Measurements from ENCODE around the gene CALN1.
A peak's percentile ranks its signal among the peaks of the same experiment; 100 is the strongest.
"Not testable (repeated sequence)": the region's sequence is repeated elsewhere in the genome, so short reads cannot be mapped to it uniquely, and the experiment has no call there.

Gene CALN1

DNA sequence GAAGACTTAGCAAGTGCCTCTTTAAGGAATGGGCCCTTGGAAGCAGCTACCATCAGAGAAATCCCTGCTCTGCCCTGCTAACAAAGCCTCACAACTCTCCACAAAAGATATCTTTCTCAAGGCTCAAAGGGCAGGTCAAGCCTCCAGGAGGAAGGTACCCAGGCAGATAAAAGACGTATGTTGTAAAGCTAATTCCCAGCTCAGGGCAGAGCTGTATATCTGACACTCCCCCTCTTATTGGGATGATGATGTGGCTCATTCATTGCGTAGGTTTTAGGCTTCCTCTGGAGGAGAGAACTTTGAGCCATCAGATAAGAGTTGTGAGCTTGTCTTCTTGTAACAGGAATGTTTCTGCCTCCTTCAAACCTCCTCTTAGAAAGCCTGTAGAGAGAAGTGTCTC, 145.4 kb downstream of the CALN1 start:
- DNase-seq (ENCODE audit: low spot score), result no peak

DNA sequence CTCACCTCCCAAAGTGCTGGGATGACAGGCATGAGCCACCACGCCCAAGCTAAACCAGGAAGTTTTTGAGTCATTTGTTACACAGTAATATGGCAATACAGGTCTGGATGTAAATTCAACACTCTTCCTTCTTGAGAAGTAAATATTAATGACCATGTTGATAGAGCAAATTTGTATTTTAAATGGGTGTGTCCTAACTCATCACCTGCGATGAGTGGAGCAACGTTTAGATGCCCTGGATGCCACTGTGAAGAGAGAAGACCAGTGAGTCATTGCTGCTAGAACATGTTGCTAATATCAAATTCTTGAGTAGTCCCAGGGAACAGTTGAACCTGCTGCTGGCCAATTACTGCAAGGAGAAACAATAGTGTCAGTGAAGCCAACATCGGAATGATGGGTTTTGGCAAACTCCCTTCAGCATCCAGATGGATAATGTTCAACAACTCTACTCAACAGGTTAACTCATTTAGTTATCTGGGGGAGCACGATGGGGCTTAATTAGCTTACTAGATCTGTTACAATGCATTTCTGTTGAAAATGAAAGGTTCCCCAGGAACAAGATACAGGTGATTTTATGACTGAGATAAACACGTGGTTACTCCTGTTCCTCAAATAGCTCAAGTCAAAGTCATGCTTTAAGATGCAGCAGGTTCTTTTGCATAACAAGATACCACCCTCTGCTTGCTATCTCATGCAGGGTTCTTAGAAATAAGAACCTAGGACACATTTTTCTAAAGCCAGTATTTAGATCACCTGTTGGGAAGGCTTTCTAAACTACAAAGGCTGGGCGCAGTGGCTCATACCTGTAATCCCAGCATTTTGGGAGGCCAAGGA, 146.8 kb downstream of the CALN1 start:
- no peak for DNase-seq (ENCODE audit: low spot score)

DNA sequence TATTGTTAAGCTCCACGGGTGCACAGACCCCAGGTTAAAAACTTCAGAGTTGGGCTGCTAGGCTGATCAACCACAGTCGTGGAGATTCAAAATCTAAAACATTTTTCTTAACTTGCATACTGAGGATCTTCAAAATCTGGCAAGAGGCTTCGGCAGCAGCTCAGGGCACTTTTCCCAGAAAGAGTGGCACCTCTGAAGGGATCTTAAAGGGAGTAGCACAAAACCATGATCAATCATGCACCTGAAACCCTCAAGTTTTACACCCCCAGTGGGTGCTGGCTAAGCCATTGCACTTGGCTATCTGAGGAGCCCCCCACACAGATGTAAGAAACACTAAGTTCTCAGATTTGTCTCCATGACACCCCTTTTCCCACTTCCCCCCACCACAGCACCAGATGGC, 151.7 kb downstream of the CALN1 start:
- DNase-seq (ENCODE audit: low spot score), result no peak

DNA sequence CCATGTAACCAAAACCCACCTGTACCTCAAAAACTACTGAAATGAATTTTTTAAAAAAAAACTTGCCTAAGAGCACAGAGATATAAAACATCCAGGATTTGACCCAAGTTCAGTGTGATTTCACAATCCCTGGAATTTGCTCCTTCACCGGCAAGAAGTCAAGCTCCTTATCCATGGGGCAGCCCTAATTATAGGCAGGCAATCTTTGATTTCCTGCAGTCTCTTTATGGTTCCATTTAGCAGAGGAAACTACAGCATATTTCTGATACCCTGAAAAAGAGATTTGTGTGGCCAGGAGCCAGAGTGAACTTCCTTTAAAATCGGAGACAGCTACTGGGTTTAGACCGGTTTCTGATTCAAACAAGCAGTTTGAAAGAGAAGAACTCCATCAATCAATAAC, 154.1 kb downstream of the CALN1 start:
- DNase-seq (ENCODE audit: low spot score), result no peak

DNA sequence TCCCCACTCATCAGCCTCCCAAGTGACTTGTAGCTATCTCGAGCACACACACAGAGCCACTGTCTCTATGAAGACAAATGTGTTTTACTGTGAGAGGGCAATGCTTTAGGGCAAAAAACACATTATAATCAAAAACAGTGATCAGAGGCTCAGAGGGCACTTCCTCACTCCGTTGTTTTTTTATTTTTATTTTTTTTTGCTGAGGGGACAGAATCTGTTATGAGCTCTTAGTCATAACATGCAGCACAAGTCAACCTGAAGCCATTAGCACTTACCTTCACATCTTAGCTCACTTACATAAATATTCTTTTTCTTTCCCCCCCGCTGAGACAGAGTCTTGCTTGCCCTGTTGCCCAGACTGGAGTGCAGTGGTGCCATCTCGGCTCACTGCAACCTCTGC, 157.7 kb downstream of the CALN1 start:
- no peak for DNase-seq (ENCODE audit: low spot score)

DNA sequence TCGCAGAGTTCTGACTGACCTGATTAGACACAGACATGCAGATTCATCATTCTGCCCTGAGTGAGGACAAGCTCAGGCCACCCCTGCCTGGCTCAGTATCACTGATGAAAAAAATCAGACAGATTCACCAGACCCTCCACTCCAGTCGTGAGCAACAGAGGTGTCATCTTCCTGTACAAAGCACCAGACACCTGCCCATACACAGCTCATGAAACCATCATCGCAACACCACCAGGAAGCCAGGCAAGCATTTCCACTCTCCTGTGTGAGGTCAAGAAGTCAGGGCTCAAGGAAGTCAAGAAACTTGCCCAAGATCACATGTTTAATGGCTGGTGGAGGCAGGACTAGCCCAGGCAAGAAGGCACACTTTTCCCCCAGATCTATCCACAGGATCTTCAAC, 163.0 kb downstream of the CALN1 start:
- no peak for DNase-seq (ENCODE audit: low spot score)

DNA sequence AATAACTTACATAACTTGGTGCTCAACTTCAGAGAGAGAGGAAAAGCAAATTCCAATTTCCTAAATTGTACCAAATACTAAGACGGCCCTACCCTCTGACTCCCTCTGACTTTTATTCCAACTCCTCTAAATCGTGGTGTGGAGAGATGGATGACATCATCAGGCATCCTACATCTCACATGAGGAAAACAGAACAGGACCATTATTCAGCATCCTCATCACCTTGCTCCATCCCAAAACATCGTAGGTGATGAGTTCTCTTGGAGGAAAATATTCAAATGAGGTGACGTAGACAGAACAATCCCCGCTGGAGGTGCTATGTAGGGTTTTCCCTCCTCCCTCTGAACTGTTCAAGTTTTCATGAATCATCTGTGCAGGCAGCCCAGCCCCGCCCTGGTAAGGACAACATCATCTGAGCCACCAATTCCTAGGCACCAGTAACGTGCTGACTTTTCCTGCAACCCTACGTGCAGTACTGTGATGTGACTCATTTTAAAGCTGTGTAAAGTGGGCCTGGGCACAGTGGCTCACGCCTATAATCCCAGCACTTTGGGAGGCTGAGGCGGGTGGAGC, 167.2 kb downstream of the CALN1 start:
- no peak for DNase-seq (ENCODE audit: low spot score)

DNA sequence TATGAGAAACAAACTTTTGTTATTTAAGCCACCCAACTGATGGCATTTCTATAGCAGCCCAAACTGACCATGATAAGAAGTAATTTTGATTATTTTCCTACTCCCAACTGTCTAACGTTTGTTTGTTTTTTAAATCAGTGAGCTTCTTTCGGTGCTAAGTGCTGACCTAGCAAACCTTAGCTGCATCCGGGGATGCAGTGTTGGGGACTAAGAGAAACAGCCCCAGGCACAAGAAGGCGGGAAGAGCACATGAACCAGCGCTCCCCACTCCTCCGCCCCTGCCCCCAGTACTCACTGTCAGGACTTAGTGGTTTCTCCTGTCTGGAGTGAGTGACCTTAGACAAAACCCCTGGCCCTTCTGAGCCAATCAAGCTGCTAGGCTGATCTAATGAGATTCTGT, 168.8 kb downstream of the CALN1 start:
- DNase-seq (ENCODE audit: low spot score), result no peak

DNA sequence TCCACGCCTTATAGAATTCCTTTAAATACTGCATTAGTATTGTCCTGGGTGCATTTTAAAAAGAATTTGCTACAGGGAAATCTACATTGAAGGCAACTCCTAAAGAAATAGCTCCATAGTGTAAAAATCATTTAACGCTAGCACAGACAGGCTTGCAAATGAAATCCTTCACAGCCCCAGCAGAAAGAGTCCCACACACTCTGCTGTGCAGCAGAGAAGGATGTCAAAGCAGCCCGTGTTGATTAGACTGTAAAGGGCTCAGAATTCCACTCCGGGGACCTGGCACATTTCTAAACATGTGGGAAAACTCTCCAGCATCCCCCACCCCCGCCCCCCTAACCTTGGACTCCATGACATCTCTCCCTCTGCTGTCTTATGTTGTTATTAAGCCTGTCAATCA, 176.8 kb downstream of the CALN1 start:
- no peak for DNase-seq (ENCODE audit: low spot score)

DNA sequence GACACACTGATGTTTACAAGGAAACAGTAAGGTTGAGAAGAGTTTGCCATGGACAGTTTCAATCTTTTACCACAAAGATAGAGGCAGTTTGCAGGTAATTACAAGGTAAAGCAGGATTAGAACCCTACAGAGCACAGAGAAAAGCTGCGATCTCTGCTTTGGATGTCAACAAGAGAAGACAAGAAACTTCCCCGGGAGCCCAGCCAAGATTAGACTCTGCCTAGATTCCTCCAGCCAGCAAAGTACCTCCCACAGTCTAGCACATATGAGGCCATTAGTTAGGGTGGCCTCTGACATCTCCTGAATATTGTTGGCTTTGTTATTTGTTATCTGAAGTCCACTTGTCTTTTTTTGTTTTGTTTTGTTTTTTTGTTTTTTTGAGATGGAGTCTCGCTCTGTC, 178.1 kb downstream of the CALN1 start:
- DNase-seq (ENCODE audit: low spot score), result no peak

DNA sequence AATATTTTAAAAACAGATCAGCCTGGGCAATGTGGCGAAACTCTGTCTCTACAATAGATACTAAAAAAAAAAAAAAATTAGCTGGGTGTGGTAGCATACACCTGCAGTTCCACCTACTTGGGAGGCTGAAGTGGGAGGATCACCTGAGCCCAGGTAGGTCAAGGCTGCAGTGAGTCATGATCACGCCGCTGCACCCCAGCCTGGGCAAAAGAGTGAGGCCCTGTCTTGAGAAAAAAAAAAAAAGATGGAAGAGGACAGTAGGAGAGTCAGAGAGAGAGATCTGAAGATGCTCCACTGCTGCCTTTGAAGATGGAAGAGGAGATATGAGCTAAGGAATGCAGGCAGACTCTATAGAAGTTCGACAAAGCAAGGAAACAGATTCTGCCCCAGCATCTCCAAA, 181.9 kb downstream of the CALN1 start:
- DNase-seq (ENCODE audit: low spot score), result no peak

DNA sequence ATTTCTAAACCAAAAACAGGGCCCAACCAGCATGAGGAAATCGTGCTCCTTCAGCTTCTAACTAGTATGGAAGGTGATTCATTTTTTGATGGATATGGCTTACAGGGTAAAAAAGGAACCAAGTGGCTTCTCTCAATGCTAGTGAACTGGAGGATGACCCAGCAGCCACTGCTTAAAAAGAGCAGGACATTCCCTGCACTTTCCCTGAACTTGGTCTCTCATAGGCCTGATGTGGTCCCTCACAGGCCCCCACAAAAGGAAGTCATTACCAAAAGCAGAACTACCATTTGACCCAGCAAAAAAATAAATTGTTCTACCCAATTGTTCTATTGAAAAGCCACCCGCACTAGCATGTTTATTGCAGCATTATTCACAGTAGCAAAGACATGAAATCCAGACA, 188.8 kb downstream of the CALN1 start:
- no peak for DNase-seq (ENCODE audit: low spot score)

DNA sequence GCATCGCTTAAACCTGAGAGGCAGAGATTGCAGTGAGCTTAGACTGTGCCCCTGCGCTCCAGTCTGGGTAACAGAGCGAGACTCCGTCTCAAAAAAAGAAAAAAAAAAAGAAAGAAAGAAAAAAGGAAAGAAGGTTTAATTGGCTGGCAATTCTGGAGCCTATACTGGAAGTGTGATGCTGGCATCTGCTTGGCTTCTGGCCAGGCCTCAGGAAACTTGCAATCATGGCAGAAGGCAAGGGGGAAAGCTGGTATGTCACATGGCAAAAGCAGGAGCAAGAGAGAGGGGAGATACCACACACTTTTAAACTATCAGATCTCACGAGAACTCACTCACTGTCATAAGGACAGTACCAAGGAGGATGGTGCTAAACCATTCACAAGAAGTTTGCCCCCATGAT, 190.0 kb downstream of the CALN1 start:
- no peak for DNase-seq (ENCODE audit: low spot score)

DNA sequence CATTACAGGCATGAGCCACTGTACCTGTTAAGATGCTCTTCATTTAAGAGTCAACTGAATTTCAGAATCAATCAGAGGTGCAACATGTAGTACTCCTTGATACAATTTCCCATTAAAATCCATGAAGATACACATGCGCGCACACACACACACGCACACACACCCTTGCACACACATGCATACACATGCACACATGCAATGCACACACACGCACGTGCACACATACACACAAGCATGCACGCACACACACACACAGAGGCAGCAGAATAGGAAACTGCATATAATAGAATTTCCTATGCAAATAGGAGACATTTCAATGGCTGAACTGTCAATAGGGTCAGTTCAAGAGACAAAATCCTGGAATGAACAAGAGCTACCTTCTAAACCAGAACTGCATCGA, 192.6 kb downstream of the CALN1 start:
- DNase-seq (ENCODE audit: low spot score), result no peak

DNA sequence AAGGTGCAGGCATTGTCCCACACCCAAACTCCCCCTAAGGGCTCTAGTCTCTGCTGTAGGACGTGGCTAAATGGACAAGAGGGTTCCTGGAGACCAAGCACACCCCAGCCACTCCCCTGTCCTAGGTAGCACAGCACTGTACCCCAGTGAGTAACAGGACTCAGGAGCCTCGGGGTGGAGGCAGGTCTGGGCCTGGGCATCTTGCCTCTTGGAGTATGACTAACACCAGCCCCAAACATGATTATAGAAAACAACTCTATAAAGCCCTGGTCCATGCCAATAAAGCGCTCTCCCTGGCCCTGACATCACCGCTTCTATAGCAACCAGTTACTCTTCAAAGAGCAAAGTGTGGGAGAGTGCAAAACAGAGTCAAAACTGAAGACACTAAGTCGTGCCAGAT, 195.0 kb downstream of the CALN1 start:
- DNase-seq (ENCODE audit: low spot score), result no peak

DNA sequence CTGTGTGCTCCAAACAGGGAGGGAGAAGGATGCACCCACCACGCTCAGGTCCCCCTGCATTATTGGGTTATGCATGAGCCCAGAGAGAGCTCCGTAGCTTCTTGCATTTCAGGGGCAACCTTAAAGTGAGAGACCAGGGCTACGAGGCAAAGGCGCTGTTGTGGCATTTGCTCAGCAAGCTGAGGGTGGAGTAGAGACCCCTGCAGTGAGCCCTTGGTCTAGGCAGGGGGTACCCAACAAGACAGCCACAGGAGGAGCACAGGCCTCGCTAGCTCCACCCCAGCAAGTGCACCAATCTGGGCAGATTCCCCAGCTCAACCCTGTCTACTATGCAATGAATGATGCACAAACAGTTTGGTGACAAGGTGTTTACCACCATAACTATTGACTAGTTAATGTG, 198.4 kb downstream of the CALN1 start:
- DNase-seq (ENCODE audit: low spot score), result no peak

DNA sequence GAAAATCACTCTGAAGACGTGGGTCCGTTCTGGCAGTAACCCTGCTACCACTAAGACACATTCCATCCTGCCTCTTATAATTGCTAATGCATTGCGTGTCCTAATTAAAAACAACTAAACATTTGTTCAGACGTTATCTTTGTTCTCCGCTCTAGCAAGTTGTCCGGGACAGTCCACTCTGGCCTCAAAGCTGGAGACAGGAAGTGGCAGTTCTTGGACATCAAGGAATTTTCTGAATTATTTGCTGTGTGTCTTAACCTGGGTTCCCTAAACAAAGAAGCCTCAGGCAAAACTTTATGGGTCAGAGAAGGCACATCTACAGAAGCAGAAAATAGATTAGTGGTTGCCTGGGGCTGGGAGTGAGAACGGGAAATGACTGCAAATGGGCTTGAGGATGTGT, 199.1 kb downstream of the CALN1 start:
- no peak for DNase-seq (ENCODE audit: low spot score)

DNA sequence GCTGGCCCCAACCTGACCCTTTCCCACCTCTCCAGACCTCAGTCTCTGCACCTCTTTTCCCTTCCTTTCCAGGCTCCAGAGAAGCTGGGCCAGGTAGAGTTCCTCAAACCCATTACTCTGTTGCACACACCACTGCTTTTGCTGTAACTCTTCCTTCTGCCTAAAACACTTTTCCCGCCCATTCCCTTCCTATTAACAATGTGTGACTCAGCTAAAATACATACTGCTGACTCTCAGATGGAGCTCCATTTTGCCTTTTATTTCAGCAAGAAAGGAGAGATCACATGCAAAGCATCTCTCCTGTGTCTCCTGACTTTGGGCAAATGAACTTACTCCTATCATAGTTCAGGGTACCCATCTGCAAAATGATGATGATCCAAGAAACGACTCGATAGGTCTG, 201.0 kb downstream of the CALN1 start:
- no peak for DNase-seq (ENCODE audit: low spot score)

DNA sequence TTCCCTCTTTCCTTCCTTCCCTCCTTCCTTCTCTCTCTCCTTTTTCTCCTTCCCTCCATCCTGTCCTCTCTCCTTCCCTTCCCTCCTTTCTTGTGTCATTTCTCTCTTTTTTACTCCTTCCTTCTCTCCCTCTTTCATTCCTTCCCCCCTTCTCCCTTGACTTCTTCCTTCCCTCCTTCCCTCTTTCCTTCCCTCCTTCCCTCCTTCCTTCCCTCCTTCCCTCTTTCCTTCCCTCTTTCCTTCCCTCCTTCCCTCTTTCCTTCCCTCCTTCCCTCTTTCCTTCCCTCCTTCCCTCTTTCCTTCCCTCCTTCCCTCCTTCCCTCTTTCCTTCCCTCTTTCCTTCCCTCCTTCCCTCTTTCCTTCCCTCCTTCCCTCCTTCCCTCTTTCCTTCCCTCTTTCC, 203.1 kb downstream of the CALN1 start:
- not testable (repeated sequence) for DNase-seq (ENCODE audit: low spot score)

DNA sequence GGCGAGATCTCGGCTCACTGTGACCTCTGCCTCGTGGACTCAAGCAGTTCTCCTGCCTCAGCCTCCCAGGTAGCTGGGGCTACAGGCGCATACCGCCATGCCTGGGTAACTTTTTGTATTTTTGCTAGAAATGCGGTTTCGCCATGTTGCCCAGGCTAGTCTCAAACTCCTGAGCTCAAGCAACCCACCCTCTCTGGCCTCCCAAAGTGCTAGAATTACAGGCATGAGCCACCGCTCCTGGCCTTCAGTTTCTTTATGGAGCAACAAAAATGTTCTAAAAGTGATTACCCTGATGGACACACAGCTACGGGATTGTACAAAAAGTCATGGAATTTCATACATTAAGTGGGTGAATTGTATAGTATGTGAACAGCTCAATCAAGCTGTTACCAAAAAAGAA, 216.0 kb downstream of the CALN1 start:
- DNase-seq (ENCODE audit: low spot score), result no peak

DNA sequence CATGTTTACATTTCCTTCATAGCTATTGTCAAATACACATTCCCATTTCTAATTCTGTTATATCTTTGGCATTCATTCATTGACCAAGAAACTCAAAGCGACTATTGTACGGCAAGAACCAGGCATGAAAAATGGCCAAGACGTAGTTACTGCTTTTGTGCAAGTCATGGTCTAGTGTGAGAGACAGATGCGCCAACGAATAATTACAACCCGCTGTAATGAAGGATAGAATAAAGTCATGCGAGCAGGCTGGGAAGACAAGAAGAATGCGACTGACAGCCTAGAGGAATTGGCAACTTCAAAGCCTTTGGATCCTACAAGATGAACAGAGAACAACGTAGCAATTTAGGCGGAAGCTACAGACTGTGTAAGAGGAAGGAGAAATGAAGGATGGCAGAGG, 221.2 kb downstream of the CALN1 start:
- peak; percentile 55 for DNase-seq (ENCODE audit: low spot score)

DNA sequence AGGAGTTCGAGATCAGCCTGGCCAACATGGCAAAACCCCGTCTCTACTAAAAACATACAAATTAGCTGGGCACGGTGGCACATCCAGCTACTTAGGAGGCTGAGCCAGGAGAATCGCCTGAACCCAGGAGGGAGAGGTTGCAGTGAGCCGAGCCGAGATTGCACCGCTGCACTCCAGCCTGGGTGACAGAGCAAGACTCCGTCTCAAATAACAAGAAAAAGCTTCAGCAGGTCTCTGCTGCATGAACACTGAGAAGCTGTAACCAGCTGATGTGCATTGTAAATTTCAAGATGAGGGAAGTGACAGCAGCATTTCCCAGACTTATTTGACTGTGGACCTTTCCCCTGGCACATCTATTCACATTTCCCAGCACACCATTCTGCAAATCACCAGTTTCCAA, 222.0 kb downstream of the CALN1 start:
- no peak for DNase-seq (ENCODE audit: low spot score)

DNA sequence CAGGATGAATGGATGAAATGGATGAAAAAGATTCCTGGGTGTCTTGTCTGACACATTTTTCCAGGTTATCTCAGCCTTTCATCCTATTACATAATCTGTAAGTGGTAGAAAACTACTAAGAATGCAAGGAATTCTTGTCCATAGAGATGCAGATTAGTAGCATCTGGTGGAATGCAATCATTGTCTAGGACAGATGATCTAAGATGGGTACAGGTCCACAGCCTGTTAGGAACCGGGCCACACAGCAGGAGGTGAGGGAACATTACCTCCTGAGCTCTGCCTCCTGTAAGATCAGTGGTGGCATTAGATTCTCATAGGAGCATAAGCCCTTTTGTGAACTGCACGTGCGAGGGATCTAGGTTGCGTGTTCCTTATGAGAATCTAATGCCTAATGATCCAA, 225.0 kb downstream of the CALN1 start:
- DNase-seq (ENCODE audit: low spot score), result no peak

DNA sequence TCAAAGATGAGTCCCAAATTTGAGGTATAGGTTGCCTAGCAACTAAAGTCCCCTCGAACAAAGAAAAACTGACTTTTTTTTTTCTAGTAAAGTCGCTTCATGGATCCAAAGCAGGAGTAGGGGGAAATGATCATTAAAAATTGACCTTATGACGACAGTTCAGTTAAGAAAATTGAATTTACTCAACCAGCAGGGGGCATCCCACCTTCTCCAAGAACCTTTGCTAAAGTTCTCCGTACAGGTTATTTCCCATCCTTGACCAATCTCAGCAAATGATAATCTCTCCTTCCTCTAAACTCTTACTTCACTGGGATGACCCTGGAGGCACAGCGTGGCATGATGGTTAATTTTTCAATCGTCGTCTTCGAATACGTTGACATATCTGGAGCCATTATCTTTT, 228.3 kb downstream of the CALN1 start:
- DNase-seq (ENCODE audit: low spot score), result no peak

Measured in globus pallidus (tissue), 1 donor.